HCT116 (cell line): ENCODE data around the gene DCAF11. TPM values are rescaled to one million over a fixed set of nuclear protein-coding genes. Genes with fewer than 3 reads are reported as not detected.

ENCODE experiments used
- ATAC-seq: fragments of 200-7000 bp; cut with Tn5 transposase; 2 replicates; pipeline ENCODE4 v1.9.1; 2020; ENCODE audit warnings: mild to moderate bottlenecking, moderate library complexity
- BruUV-seq: library from RNA; stranded (reverse); fragments of 400-500 nt; replicated peaks from 2 replicates; lab custom pipeline; 2021; lab: Mats Ljungman, UMichigan
- CTCF ChIA-PET: fragments of 300-600 bp; sonication (Branson Sonifier 250); formaldehyde crosslinking; loops from one replicate; lab custom pipeline; 2021; ENCODE audit warnings: antibody characterized with exemption; lab: Charles Lee
- POLR2A ChIA-PET: fragments of 300-600, 350-600 bp; sonication (Branson Sonifier 250); formaldehyde crosslinking; loops from one replicate; lab custom pipeline; 2021; ENCODE audit warnings: antibody characterized with exemption; lab: Charles Lee
- RAD21 ChIA-PET, 2 experiments: fragments of 300-600 bp; sonication (Branson Sonifier 250); formaldehyde crosslinking; loops; one replicate each; lab custom pipeline; 2023; ENCODE audit warnings: low total read pairs in 2 of 2; ENCODE audit not compliant: uncharacterized antibody in 2 of 2, unreplicated experiment in 2 of 2, low non-redundant PET in 1 of 2; lab: Charles Lee
- DNase-seq: peaks from one replicate; pipeline ENCODE4 v3.0.0-alpha.2; 2010; ENCODE audit warnings: low read depth, low spot score
- H2AFZ ChIP-seq: fragments of 200-600 bp; shearing (Covaris generic), sonication (generic); 2 replicates; pipeline ENCODE4 v1.6.1; 2017; ENCODE audit warnings: low read depth, mixed run types, mixed read lengths, antibody characterized with exemption, low read length; ENCODE audit not compliant: poor library complexity, severe bottlenecking
- H3K27ac ChIP-seq: 2 replicates; pipeline ENCODE4 v1.5.1; 2012; ENCODE audit warnings: low read depth, low read length
- H3K27me3 ChIP-seq: fragments of 200-600 bp; sonication (generic); 2 replicates; pipeline ENCODE4 v1.6.1; 2016; ENCODE audit warnings: mixed run types, low read length, mixed read lengths; ENCODE audit not compliant: insufficient read depth
- H3K36me3 ChIP-seq, 2 experiments: fragments of 200-500 bp in 1 of 2; fragments of 200-600 bp in 1 of 2; sonication (Bioruptor generic) in 1 of 2; sonication (generic) in 1 of 2; 2 replicates each; pipeline versions ENCODE4 v1.5.1 to v1.6.1; 2014 to 2016; ENCODE audit warnings: low read length in 2 of 2, inconsistent platforms in 1 of 2, mixed read lengths in 1 of 2, mixed run types in 1 of 2; ENCODE audit not compliant: insufficient read depth in 2 of 2, control insufficient read depth in 1 of 2
- H3K4me1 ChIP-seq, 2 experiments: fragments of 200-600 bp in 1 of 2; sonication (generic) in 1 of 2; 2 replicates each; pipeline versions ENCODE4 v1.5.1 to v1.6.1; 2012 to 2017; ENCODE audit warnings: low read length in 2 of 2, inconsistent platforms in 1 of 2, mild to moderate bottlenecking in 1 of 2, mixed read lengths in 1 of 2, mixed run types in 1 of 2, moderate library complexity in 1 of 2; ENCODE audit not compliant: insufficient read depth in 2 of 2, control insufficient read depth in 1 of 2
- H3K4me2 ChIP-seq: fragments of 200-600 bp; sonication (generic); 2 replicates; pipeline ENCODE4 v1.6.1; 2017; ENCODE audit warnings: mixed run types, low read length, mixed read lengths
- H3K4me3 ChIP-seq, 2 experiments: fragments of 200-600 bp in 1 of 2; sonication (generic) in 1 of 2; replicated peaks in 1 of 2; 2 replicates each; pipeline ENCODE4 v1.5.1; 2011 to 2016; ENCODE audit warnings: low read length in 2 of 2, control low read depth in 1 of 2, low read depth in 1 of 2, mild to moderate bottlenecking in 1 of 2, mixed read lengths in 1 of 2, mixed run types in 1 of 2
- H3K79me2 ChIP-seq: fragments of 200-600 bp; sonication (generic); 2 replicates; pipeline ENCODE4 v1.6.1; 2017; ENCODE audit warnings: mild to moderate bottlenecking, mixed run types, low read length, moderate library complexity, mixed read lengths; ENCODE audit not compliant: insufficient read depth
- H3K9ac ChIP-seq: fragments of 200-600 bp; sonication (generic); 2 replicates; pipeline ENCODE4 v1.6.1; 2016; ENCODE audit warnings: low read length, mixed read lengths
- H3K9me2 ChIP-seq: fragments of 200-600 bp; sonication (generic), shearing (Covaris generic); 2 replicates; pipeline ENCODE4 v1.6.1; 2017; ENCODE audit warnings: mixed run types, mild to moderate bottlenecking, moderate library complexity; ENCODE audit not compliant: insufficient read depth
- H3K9me3 ChIP-seq, 2 experiments: fragments of 200-500 bp in 1 of 2; fragments of 200-600 bp in 1 of 2; sonication (Bioruptor generic) in 1 of 2; sonication (generic) in 1 of 2; 2 replicates each; pipeline ENCODE4 v1.6.1; 2014 to 2017; ENCODE audit warnings: low read length in 2 of 2, mixed read lengths in 2 of 2, inconsistent platforms in 1 of 2, low read depth in 1 of 2, mild to moderate bottlenecking in 1 of 2, mixed run types in 1 of 2, moderate library complexity in 1 of 2; ENCODE audit not compliant: control insufficient read depth in 1 of 2, insufficient read depth in 1 of 2
- H4K20me1 ChIP-seq: fragments of 200-600 bp; sonication (generic), shearing (Covaris generic); 2 replicates; pipeline ENCODE4 v1.6.1; 2017; ENCODE audit warnings: mixed run types, mild to moderate bottlenecking, moderate library complexity; ENCODE audit not compliant: insufficient read depth
- CBX3 ChIP-seq: IDR thresholded peaks from 2 replicates; pipeline ENCODE4 v1.6.1; 2012; ENCODE audit warnings: low read depth
- CTCF ChIP-seq, 3 experiments: fragments of 200-600 bp in 1 of 3; sonication (generic) in 1 of 3; IDR thresholded peaks in 2 of 3; conservative IDR thresholded peaks in 1 of 3; 2 replicates each; pipeline ENCODE4 v1.5.1; 2012 to 2017; ENCODE audit warnings: low read depth in 2 of 3, low read length in 2 of 3, antibody characterized with exemption in 1 of 3, borderline replicate concordance in 1 of 3, control low read depth in 1 of 3, mild to moderate bottlenecking in 1 of 3, mixed read lengths in 1 of 3, mixed run types in 1 of 3, moderate library complexity in 1 of 3; ENCODE audit not compliant: insufficient read depth in 1 of 3
- ELF1 ChIP-seq: IDR thresholded peaks from 2 replicates; pipeline ENCODE4 v1.6.1; 2012; ENCODE audit warnings: low read depth, borderline replicate concordance
- EZH2phosphoT487 ChIP-seq: fragments of 200-600 bp; IDR thresholded peaks from 2 replicates; pipeline ENCODE4 v1.6.1; 2018; ENCODE audit warnings: antibody characterized with exemption, borderline replicate concordance
- POLR2A ChIP-seq: IDR thresholded peaks from 2 replicates; pipeline ENCODE4 v1.7.0; 2011; ENCODE audit warnings: borderline replicate concordance; ENCODE audit not compliant: insufficient read depth, insufficient read length; ENCODE audit errors: extremely low read depth
- POLR2AphosphoS5 ChIP-seq: IDR thresholded peaks from 2 replicates; pipeline ENCODE4 v1.6.1; 2011; ENCODE audit warnings: mild to moderate bottlenecking, low read depth, low read length, moderate library complexity
- RAD21 ChIP-seq: IDR thresholded peaks from 2 replicates; pipeline ENCODE4 v1.6.1; 2012; ENCODE audit warnings: low read depth, mild to moderate bottlenecking
- SP1 ChIP-seq: IDR thresholded peaks from 2 replicates; pipeline ENCODE4 v1.6.1; 2012; ENCODE audit warnings: low read depth
- SRF ChIP-seq: IDR thresholded peaks from 2 replicates; pipeline ENCODE4 v1.6.1; 2012; ENCODE audit warnings: low read depth
- ZFX ChIP-seq: fragments of 450-650 bp; IDR thresholded peaks from 2 replicates; pipeline ENCODE4 v1.6.1; 2017
- intact Hi-C: fragments of 100-400 bp; cut with micrococcal nuclease; formaldehyde crosslinking; loops from 2 replicates; pipeline ENCODE4 v1.10.0; 2022
- microRNA-seq: library from miRNA; unstranded; fragments of <30 nt; microRNA quantifications from one replicate; pipeline ENCODE4, GENCODE V29; 2016; ENCODE audit warnings: borderline number of aligned reads
- total RNA-seq: library from RNA; stranded (reverse); gene quantifications from one replicate; pipeline ENCODE4 v1.2.1, GENCODE V29; 2021; ENCODE audit not compliant: unreplicated experiment

The DCAF11 gene
- total RNA-seq, 1 experiment from 2014 or later: 47.5 TPM

- H3K4me2 ChIP-seq: no peak overlapping the region
- H3K9ac ChIP-seq: no peak overlapping the region
- H3K4me3 ChIP-seq: no peak overlapping the region
- H3K36me3 ChIP-seq: no peaks in the 10 kb centered on the region
- no peaks in the 10 kb centered on the region for H3K79me2 ChIP-seq
- no peaks in the 10 kb centered on the region for H3K27me3 ChIP-seq
- H2AFZ ChIP-seq: no peak overlapping the region
- intact Hi-C loops: no loop called here
- no peaks in the 10 kb centered on the region for H3K4me1 ChIP-seq
- no peak for DNase-seq
- H3K9me3 ChIP-seq: no peaks in the 10 kb centered on the region
- POLR2A ChIA-PET: no interaction called here
- RAD21 ChIA-PET: no interaction called here
- TF ChIP-seq RAD21: no peak
- no peak for TF ChIP-seq CTCF (IDR thresholded peaks at IDR 0.05 in 2 of 3, conservative IDR thresholded peaks at IDR 0.05 in 1 of 3; ENCODE audit: borderline replicate concordance in 1 of 3, insufficient read depth in 1 of 3, low read depth in 2 of 3, low read length in 2 of 3)
- no TSS peak for BruUV-seq
- no peak for ATAC-seq
- H3K27ac ChIP-seq: no peak overlapping the region
- CTCF ChIA-PET: no interaction called here
- H4K20me1 ChIP-seq: no peaks in the 10 kb centered on the region
- no peaks in the 10 kb centered on the region for H3K9me2 ChIP-seq
Observed at GRCh38 chr14:24172261-24172860, 57.8 kb downstream of the DCAF11 start.

GRCh38 chr14:24172871-24173281 lies 58.3 kb downstream of the DCAF11 start:
- no peaks in the 10 kb centered on the region for H3K27me3 ChIP-seq
- H3K9me3 ChIP-seq: no peaks in the 10 kb centered on the region
- intact Hi-C loops: no loop called here
- RAD21 ChIA-PET: no interaction called here
- no peak overlapping the region for H3K4me2 ChIP-seq
- no peaks in the 10 kb centered on the region for H3K79me2 ChIP-seq
- DNase-seq: no peak
- no peak overlapping the region for H3K9ac ChIP-seq
- ATAC-seq: no peak
- POLR2A ChIA-PET: no interaction called here
- H3K36me3 ChIP-seq: no peaks in the 10 kb centered on the region
- no peaks in the 10 kb centered on the region for H3K4me1 ChIP-seq
- H3K9me2 ChIP-seq: no peaks in the 10 kb centered on the region
- H3K4me3 ChIP-seq: no peak overlapping the region
- no peak for TF ChIP-seq EZH2phosphoT487
- no peak for TF ChIP-seq ELF1
- no peak for TF ChIP-seq SRF
- TF ChIP-seq POLR2A: no peak
- TF ChIP-seq CBX3: no peak
- no peak for TF ChIP-seq POLR2AphosphoS5
- no peak for TF ChIP-seq ZFX
- TF ChIP-seq SP1: no peak
- H3K27ac ChIP-seq: no peak overlapping the region
- CTCF ChIA-PET: interaction anchor here (0.8 kb wide), 1 partner anchor 12 kb away, joined by 3 read pairs; the partner anchor contains the start of gene IRF9
- no TSS peak for BruUV-seq
- no peaks in the 10 kb centered on the region for H4K20me1 ChIP-seq
- H2AFZ ChIP-seq: no peak overlapping the region

Small RNAs within 50 kb of the gene (microRNA-seq; reads per million reads assigned to microRNA genes)
- not detected for gene MIR7703

Other genes with a start within 250 kb of the DCAF11 start
- gene DHRS4, start 161.0 kb upstream of the DCAF11 start, total RNA-seq: 21.8 TPM
- gene DHRS4L2, start 125.8 kb upstream of the DCAF11 start, total RNA-seq: 18.6 TPM
- 0.71 TPM for gene CARMIL3, start 62.8 kb upstream of the DCAF11 start, total RNA-seq
- not detected for gene CPNE6, start 43.2 kb upstream of the DCAF11 start, total RNA-seq
- 94.1 TPM for gene PCK2, start 20.5 kb upstream of the DCAF11 start, total RNA-seq
- gene NRL, start 172 bp downstream of the DCAF11 start, total RNA-seq: 0.66 TPM
- gene FITM1, start 15.9 kb downstream of the DCAF11 start, total RNA-seq: 0.81 TPM
- gene PSME1, start 21.4 kb downstream of the DCAF11 start, total RNA-seq: 174 TPM
- 42.0 TPM for gene EMC9, start 26.8 kb downstream of the DCAF11 start, total RNA-seq
- gene PSME2, start 31.8 kb downstream of the DCAF11 start, total RNA-seq: 160 TPM
- 78.0 TPM for gene RNF31, start 32.7 kb downstream of the DCAF11 start, total RNA-seq
- gene IRF9, start 46.5 kb downstream of the DCAF11 start, total RNA-seq: 21.7 TPM
- 7.6 TPM for gene REC8, start 57.3 kb downstream of the DCAF11 start, total RNA-seq
- 102 TPM for gene IPO4, start 74.0 kb downstream of the DCAF11 start, total RNA-seq
- gene TM9SF1, start 80.7 kb downstream of the DCAF11 start, total RNA-seq: 35.2 TPM
- gene TSSK4, start 90.9 kb downstream of the DCAF11 start, total RNA-seq: 0.32 TPM
- 34.6 TPM for gene CHMP4A, start 98.7 kb downstream of the DCAF11 start, total RNA-seq
- gene MDP1, start 101.3 kb downstream of the DCAF11 start, total RNA-seq: 15.9 TPM
- 178 TPM for gene NEDD8, start 117.6 kb downstream of the DCAF11 start, total RNA-seq
- 66.9 TPM for gene GMPR2, start 118.2 kb downstream of the DCAF11 start, total RNA-seq
- 38.4 TPM for gene TINF2, start 127.8 kb downstream of the DCAF11 start, total RNA-seq
- 5.6 TPM for gene TGM1, start 148.4 kb downstream of the DCAF11 start, total RNA-seq
- 40.8 TPM for gene RABGGTA, start 156.8 kb downstream of the DCAF11 start, total RNA-seq
- 34.7 TPM for gene DHRS1, start 185.0 kb downstream of the DCAF11 start, total RNA-seq
- gene NOP9, start 185.1 kb downstream of the DCAF11 start, total RNA-seq: 39.4 TPM
- 0.22 TPM for gene CIDEB, start 193.2 kb downstream of the DCAF11 start, total RNA-seq
- 15.4 TPM for gene LTB4R2, start 195.4 kb downstream of the DCAF11 start, total RNA-seq
- gene LTB4R, start 196.7 kb downstream of the DCAF11 start, total RNA-seq: 14.8 TPM
- gene ADCY4, start 220.3 kb downstream of the DCAF11 start, total RNA-seq: 0.86 TPM
- gene RIPK3, start 225.2 kb downstream of the DCAF11 start, total RNA-seq: not detected